MV-4-11 (cell line): ENCODE measurements around the gene SDCCAG8.

Source experiments
- DNase-seq: peaks from one replicate; lab custom pipeline; 2025; lab: John Stamatoyannopoulos, UW

Gene SDCCAG8

GRCh38 chr1:243286409-243287122 is 30.7 kb downstream of the SDCCAG8 start:
- DNase-seq, result peak; percentile 53

- no peak for DNase-seq
These were observed 31.3 kb downstream of the SDCCAG8 start for GRCh38 chr1:243287123-243287460.

GRCh38 chr1:243287652-243288051 is 31.8 kb downstream of the SDCCAG8 start:
- DNase-seq, result peak; percentile 94

- no peak for DNase-seq
These were observed 32.2 kb downstream of the SDCCAG8 start for GRCh38 chr1:243288062-243288461.

- DNase-seq, result no peak
These were observed 35.5 kb downstream of the SDCCAG8 start for GRCh38 chr1:243291292-243291691.

- DNase-seq, result no peak
These were observed 36.3 kb downstream of the SDCCAG8 start for GRCh38 chr1:243292117-243292516.

- no peak for DNase-seq
These were observed 38.3 kb downstream of the SDCCAG8 start for GRCh38 chr1:243293941-243294722.

GRCh38 chr1:243294723-243295121 is 38.9 kb downstream of the SDCCAG8 start:
- DNase-seq, result no peak

- DNase-seq, result no peak
These were observed 43.2 kb downstream of the SDCCAG8 start for GRCh38 chr1:243299069-243299468.

GRCh38 chr1:243301059-243301458 is 45.2 kb downstream of the SDCCAG8 start:
- DNase-seq, result no peak

- no peak for DNase-seq
These were observed 56.0 kb downstream of the SDCCAG8 start for GRCh38 chr1:243311809-243312208.

GRCh38 chr1:243312952-243313634 is 57.3 kb downstream of the SDCCAG8 start:
- DNase-seq, result peak; percentile 30

- DNase-seq, result no peak
These were observed 58.0 kb downstream of the SDCCAG8 start for GRCh38 chr1:243313635-243314536.

GRCh38 chr1:243315455-243315854 is 59.6 kb downstream of the SDCCAG8 start:
- no peak for DNase-seq

GRCh38 chr1:243315893-243316292 is 60.1 kb downstream of the SDCCAG8 start:
- no peak for DNase-seq

- no peak for DNase-seq
These were observed 60.6 kb downstream of the SDCCAG8 start for GRCh38 chr1:243316366-243316989.

GRCh38 chr1:243320224-243320623 is 64.4 kb downstream of the SDCCAG8 start:
- DNase-seq, result no peak

GRCh38 chr1:243322326-243322725 is 66.5 kb downstream of the SDCCAG8 start:
- no peak for DNase-seq

- no peak for DNase-seq
These were observed 67.7 kb downstream of the SDCCAG8 start for GRCh38 chr1:243323491-243323890.

- DNase-seq, result peak; percentile 6
These were observed 69.6 kb downstream of the SDCCAG8 start for GRCh38 chr1:243325305-243325890.

- DNase-seq, result no peak
These were observed 76.6 kb downstream of the SDCCAG8 start for GRCh38 chr1:243332440-243332839.
